VCaP (cell line): ENCODE results near the gene PXT1.
"Not testable (repeated sequence)": the region's sequence is repeated elsewhere in the genome, so short reads cannot be mapped to it uniquely, and the experiment has no call there.

Experiments
- H3K27ac ChIP-seq: fragments of 450-650 bp; 2 replicates; pipeline ENCODE4 v1.5.1; 2017
- TF ChIP-seq, protein P1 (sequence below): fragments of 450-650 bp; conservative IDR thresholded peaks from 2 replicates; pipeline ENCODE4 v1.5.1; 2017; ENCODE audit warnings: mild to moderate bottlenecking, moderate library complexity

Gene PXT1, protein sequence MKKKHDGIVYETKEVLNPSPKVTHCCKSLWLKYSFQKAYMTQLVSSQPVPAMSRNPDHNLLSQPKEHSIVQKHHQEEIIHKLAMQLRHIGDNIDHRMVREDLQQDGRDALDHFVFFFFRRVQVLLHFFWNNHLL

GRCh38 chr6:36442671-36443470 lies at the start of gene PXT1, which contains the start of gene KCTD20:
Gene PXT1, minus strand, starts transcription at chr6:36442854. Its CDS starts 16,772 bp downstream, at chr6:36426082.
Gene KCTD20, plus strand, starts transcription at chr6:36443000. Its CDS starts 27,098 bp downstream, at chr6:36470098.
- H3K27ac ChIP-seq: peak within 1 kb of the TSS; percentile 96
- TF ChIP-seq, protein P1, sequence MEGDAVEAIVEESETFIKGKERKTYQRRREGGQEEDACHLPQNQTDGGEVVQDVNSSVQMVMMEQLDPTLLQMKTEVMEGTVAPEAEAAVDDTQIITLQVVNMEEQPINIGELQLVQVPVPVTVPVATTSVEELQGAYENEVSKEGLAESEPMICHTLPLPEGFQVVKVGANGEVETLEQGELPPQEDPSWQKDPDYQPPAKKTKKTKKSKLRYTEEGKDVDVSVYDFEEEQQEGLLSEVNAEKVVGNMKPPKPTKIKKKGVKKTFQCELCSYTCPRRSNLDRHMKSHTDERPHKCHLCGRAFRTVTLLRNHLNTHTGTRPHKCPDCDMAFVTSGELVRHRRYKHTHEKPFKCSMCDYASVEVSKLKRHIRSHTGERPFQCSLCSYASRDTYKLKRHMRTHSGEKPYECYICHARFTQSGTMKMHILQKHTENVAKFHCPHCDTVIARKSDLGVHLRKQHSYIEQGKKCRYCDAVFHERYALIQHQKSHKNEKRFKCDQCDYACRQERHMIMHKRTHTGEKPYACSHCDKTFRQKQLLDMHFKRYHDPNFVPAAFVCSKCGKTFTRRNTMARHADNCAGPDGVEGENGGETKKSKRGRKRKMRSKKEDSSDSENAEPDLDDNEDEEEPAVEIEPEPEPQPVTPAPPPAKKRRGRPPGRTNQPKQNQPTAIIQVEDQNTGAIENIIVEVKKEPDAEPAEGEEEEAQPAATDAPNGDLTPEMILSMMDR: no peak

GRCh38 chr6:36492092-36492491 lies 49.4 kb upstream of the PXT1 start:
- TF ChIP-seq, protein P1: no peak
- no peak overlapping the region for H3K27ac ChIP-seq

DNA sequence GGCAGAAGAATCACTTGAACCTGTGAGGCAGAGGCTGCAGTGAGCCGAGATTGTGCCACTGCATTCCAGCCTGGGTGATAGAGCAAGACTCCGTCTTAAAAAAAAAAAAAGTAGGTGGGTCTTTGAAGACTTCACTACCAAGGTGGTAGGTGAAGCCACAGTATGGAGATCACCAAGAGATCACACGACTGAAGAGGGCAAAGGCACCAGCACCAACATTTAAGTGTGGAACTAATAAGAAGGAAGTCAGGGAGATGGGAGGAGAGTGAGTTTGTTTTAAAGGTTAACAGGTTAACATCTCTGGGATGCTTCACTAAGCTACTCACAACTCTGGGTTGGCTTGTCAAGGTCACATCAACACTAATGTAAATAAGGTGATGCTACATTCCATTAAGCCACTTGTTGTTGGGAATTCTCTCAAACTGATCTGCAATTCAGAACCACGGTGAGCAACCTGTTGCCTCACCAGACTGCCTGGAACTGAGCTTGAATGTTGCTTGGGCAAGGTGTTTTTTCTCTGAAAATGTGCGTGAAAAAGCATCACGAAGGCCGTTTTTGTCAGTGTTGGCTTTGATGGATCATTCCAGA lies 48.8 kb upstream of the PXT1 start:
- no peak overlapping the region for H3K27ac ChIP-seq
- TF ChIP-seq, protein P1: no peak

DNA sequence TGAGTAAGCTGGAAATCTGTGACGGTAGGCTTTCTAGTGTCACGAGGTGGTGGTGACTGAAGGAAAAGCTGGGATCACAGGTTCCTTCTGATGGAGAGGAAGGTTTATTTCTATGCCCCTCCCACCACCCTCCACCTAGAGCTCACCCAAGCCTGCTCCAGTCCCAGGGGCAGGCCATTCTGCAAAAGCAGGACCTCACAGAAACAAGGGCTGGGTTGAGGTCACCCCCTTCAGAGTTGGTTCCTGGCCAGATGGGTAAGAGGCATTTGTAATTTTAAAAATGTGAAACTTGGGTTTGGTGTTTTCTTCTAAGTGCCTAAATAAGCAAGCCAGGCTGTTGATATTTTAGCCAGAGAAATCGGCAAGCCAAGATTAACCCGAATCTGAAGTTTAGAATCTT lies 46.8 kb upstream of the PXT1 start:
- no peak overlapping the region for H3K27ac ChIP-seq
- TF ChIP-seq, protein P1: no peak

DNA sequence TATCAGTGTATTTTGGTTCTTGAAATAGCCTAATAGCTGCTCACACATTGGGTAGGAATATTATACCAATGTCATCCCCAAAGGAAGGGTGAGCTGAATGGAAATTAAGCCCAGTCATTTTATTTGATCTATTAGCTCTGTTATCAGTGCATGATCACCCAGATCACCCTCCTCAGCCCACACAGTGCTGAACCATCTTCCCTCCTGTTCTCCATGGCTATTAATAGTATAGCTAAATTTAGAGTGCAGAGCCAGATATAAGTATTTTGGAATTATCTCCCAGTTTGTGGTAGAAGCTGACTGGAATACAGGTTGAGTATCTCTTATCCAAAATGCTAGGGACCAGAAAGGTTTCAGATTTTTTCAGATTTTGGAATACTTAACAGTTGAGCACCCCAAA lies 45.6 kb upstream of the PXT1 start:
- TF ChIP-seq, protein P1: no peak
- no peak overlapping the region for H3K27ac ChIP-seq

- H3K27ac ChIP-seq: no peak overlapping the region
- TF ChIP-seq, protein P1: no peak
Measured at GRCh38 chr6:36487698-36488097, 45.0 kb upstream of the PXT1 start.

- TF ChIP-seq, protein P1: no peak
- no peak overlapping the region for H3K27ac ChIP-seq
Measured at GRCh38 chr6:36484736-36485135, 42.1 kb upstream of the PXT1 start.

- H3K27ac ChIP-seq: not testable (repeated sequence)
Measured at GRCh38 chr6:36483326-36483725, 40.7 kb upstream of the PXT1 start.
